H1 (cell line): Measurements from ENCODE around the gene R3HDM4. TPM values are rescaled to one million over a fixed set of nuclear protein-coding genes. Genes with fewer than 3 reads are reported as not detected.

Experiments used
- CTCF ChIA-PET: fragments of 300-600 bp; sonication (Branson Sonifier 250); formaldehyde crosslinking; loops from one replicate; lab custom pipeline; 2021; ENCODE audit not compliant: partially characterized antibody; lab: Charles Lee
- POLR2A ChIA-PET: fragments of 300-600 bp; sonication (Branson Sonifier 250); formaldehyde crosslinking; loops from one replicate; lab custom pipeline; 2021; ENCODE audit warnings: inconsistent platforms; ENCODE audit not compliant: partially characterized antibody; lab: Charles Lee
- DNase-seq, 2 experiments: peaks; one replicate each; pipeline versions ENCODE4 v3.0.0 to v3.0.0-alpha.2; 2010 to 2022; ENCODE audit warnings: low spot score in 2 of 2, low read depth in 1 of 2, mixed read lengths in 1 of 2
- FAIRE-seq: peaks from 2 replicates; lab custom pipeline; 2011; peaks lifted over from hg19 to GRCh38; lab: Jason Lieb, UNC
- H2AFZ ChIP-seq: 2 replicates; pipeline ENCODE4 v1.8.1; 2012; ENCODE audit warnings: low read length, inconsistent platforms
- H2AK5ac ChIP-seq: 2 replicates; pipeline ENCODE4 v1.6.1; 2013; ENCODE audit warnings: low read depth, low read length
- H2BK120ac ChIP-seq: replicated peaks from 2 replicates; pipeline ENCODE3; 2013; ENCODE audit warnings: low read depth, low read length, inconsistent platforms
- H2BK12ac ChIP-seq: 2 replicates; pipeline ENCODE4 v1.6.1; 2013; ENCODE audit warnings: low read depth, low read length
- H2BK15ac ChIP-seq: 2 replicates; pipeline ENCODE4 v1.6.1; 2013; ENCODE audit warnings: low read length
- H2BK20ac ChIP-seq: 2 replicates; pipeline ENCODE4 v1.6.1; 2013; ENCODE audit warnings: low read length
- H2BK5ac ChIP-seq: 2 replicates; pipeline ENCODE4 v1.6.1; 2013; ENCODE audit warnings: low read depth, low read length
- H3K14ac ChIP-seq: 2 replicates; pipeline ENCODE4 v1.6.1; 2013; ENCODE audit warnings: inconsistent platforms; ENCODE audit not compliant: insufficient read length
- H3K18ac ChIP-seq: 2 replicates; pipeline ENCODE4 v1.6.1; 2013; ENCODE audit warnings: low read length; ENCODE audit errors: extremely low read depth
- H3K23ac ChIP-seq: 2 replicates; pipeline ENCODE4 v1.6.1; 2013; ENCODE audit warnings: inconsistent platforms; ENCODE audit not compliant: insufficient read length
- H3K23me2 ChIP-seq: 2 replicates; pipeline ENCODE4 v1.6.1; 2013; ENCODE audit warnings: low read depth, low read length
- H3K27ac ChIP-seq: 2 replicates; pipeline ENCODE4 v1.6.1; 2011; ENCODE audit warnings: low read depth, low read length, inconsistent platforms
- H3K27me3 ChIP-seq, 4 experiments: replicated peaks in 1 of 4; 1 replicate in 1 of 4; 2 replicates in 3 of 4; pipeline versions ENCODE4 v1.6.1 to v1.8.1; 2011 to 2013; ENCODE audit warnings: low read length in 3 of 4, mild to moderate bottlenecking in 3 of 4, inconsistent platforms in 2 of 4, mixed read lengths in 2 of 4, moderate library complexity in 1 of 4; ENCODE audit not compliant: control insufficient read depth in 3 of 4, insufficient read depth in 3 of 4; ENCODE audit errors: extremely low read depth in 1 of 4
- H3K36me3 ChIP-seq, 4 experiments: 2 replicates each; pipeline versions ENCODE4 v1.6.1 to v1.8.1; 2011 to 2013; ENCODE audit warnings: mild to moderate bottlenecking in 4 of 4, low read length in 3 of 4, moderate library complexity in 2 of 4, control low read depth in 1 of 4, inconsistent platforms in 1 of 4; ENCODE audit not compliant: insufficient read depth in 4 of 4, control insufficient read depth in 2 of 4
- H3K4ac ChIP-seq: replicated peaks from 2 replicates; pipeline ENCODE3; 2013; ENCODE audit warnings: low read length, low read depth, mixed read lengths, inconsistent platforms; ENCODE audit not compliant: insufficient read length
- H3K4me1 ChIP-seq, 4 experiments: replicated peaks in 1 of 4; 1 replicate in 1 of 4; 2 replicates in 3 of 4; pipeline versions ENCODE4 v1.6.1 to v1.8.1; 2011 to 2013; ENCODE audit warnings: low read length in 3 of 4, inconsistent platforms in 2 of 4, mixed read lengths in 1 of 4; ENCODE audit not compliant: insufficient read depth in 4 of 4, control insufficient read depth in 3 of 4
- H3K4me2 ChIP-seq, 2 experiments: 2 replicates each; pipeline versions ENCODE4 v1.6.1 to v1.8.1; 2011 to 2013; ENCODE audit warnings: low read depth in 2 of 2, low read length in 2 of 2, control low read depth in 1 of 2, inconsistent platforms in 1 of 2, mild to moderate bottlenecking in 1 of 2; ENCODE audit not compliant: insufficient read depth in 1 of 2
- H3K4me3 ChIP-seq, 4 experiments: fragments of 200-600, 300-600 bp in 1 of 4; sonication (generic), shearing (Covaris generic), sonication (Bioruptor Twin) in 1 of 4; 2 replicates each; pipeline versions ENCODE4 v1.5.1 to v1.8.1; 2011 to 2016; ENCODE audit warnings: low read length in 4 of 4, low read depth in 3 of 4, control low read depth in 2 of 4, inconsistent platforms in 2 of 4, mild to moderate bottlenecking in 2 of 4, mixed read lengths in 1 of 4, moderate library complexity in 1 of 4; ENCODE audit not compliant: insufficient read depth in 2 of 4; ENCODE audit errors: extremely low read depth in 1 of 4
- H3K56ac ChIP-seq: replicated peaks from 2 replicates; pipeline ENCODE3; 2013; ENCODE audit warnings: low read depth, mild to moderate bottlenecking, mixed read lengths, low read length, inconsistent platforms; ENCODE audit not compliant: insufficient read length
- H3K79me1 ChIP-seq: 2 replicates; pipeline ENCODE4 v1.6.1; 2013; ENCODE audit warnings: low read depth, low read length, control low read depth
- H3K79me2 ChIP-seq, 2 experiments: 2 replicates each; pipeline versions ENCODE4 v1.6.1 to v1.8.1; 2012 to 2013; ENCODE audit warnings: low read length in 2 of 2, mild to moderate bottlenecking in 2 of 2, inconsistent platforms in 1 of 2; ENCODE audit not compliant: insufficient read depth in 2 of 2, control insufficient read depth in 1 of 2
- H3K9ac ChIP-seq, 4 experiments: replicated peaks in 1 of 4; 1 replicate in 1 of 4; 2 replicates in 3 of 4; pipeline versions ENCODE4 v1.6.1 to v1.8.1; 2011 to 2013; ENCODE audit warnings: low read depth in 3 of 4, low read length in 3 of 4, control low read depth in 2 of 4, mild to moderate bottlenecking in 2 of 4, moderate library complexity in 2 of 4, inconsistent platforms in 1 of 4; ENCODE audit errors: extremely low read depth in 1 of 4
- H3K9me3 ChIP-seq, 2 experiments: 2 replicates each; pipeline versions ENCODE4 v1.6.1 to v1.8.1; 2012 to 2013; ENCODE audit warnings: mild to moderate bottlenecking in 2 of 2, moderate library complexity in 2 of 2, control low read depth in 1 of 2, inconsistent platforms in 1 of 2, low read depth in 1 of 2, low read length in 1 of 2, mixed read lengths in 1 of 2; ENCODE audit not compliant: insufficient read depth in 2 of 2
- H4K20me1 ChIP-seq, 2 experiments: replicated peaks in 1 of 2; 2 replicates each; pipeline versions ENCODE3 to v1.8.1; 2011 to 2013; ENCODE audit warnings: inconsistent platforms in 2 of 2, low read length in 2 of 2, mild to moderate bottlenecking in 1 of 2; ENCODE audit not compliant: insufficient read depth in 2 of 2, control insufficient read depth in 1 of 2
- H4K5ac ChIP-seq: 2 replicates; pipeline ENCODE4 v1.6.1; 2013; ENCODE audit warnings: low read length, low read depth, mixed read lengths, inconsistent platforms; ENCODE audit not compliant: insufficient read length
- H4K8ac ChIP-seq: 2 replicates; pipeline ENCODE4 v1.8.0; 2013; ENCODE audit warnings: mild to moderate bottlenecking, moderate library complexity, low read length, inconsistent platforms; ENCODE audit not compliant: insufficient read depth; ENCODE audit errors: extremely low read depth
- H4K91ac ChIP-seq: replicated peaks from 2 replicates; pipeline ENCODE3; 2013; ENCODE audit warnings: low read length, mixed read lengths, inconsistent platforms; ENCODE audit not compliant: insufficient read length
- CTCF ChIP-seq, 3 experiments: IDR thresholded peaks; 1 replicate in 2 of 3; 2 replicates in 1 of 3; pipeline versions ENCODE4 v1.5.1 to v1.6.1; 2011; ENCODE audit warnings: low read length in 3 of 3, mild to moderate bottlenecking in 3 of 3, inconsistent platforms in 2 of 3, low read depth in 1 of 3, moderate library complexity in 1 of 3; ENCODE audit not compliant: insufficient read depth in 1 of 3; ENCODE audit errors: control extremely low read depth in 1 of 3
- HDAC2 ChIP-seq, 2 experiments: fragments of 300-600 bp in 1 of 2; sonication (generic) in 1 of 2; IDR thresholded peaks; 2 replicates each; pipeline ENCODE4 v1.6.1; 2011 to 2012; ENCODE audit warnings: low read depth in 2 of 2, low read length in 2 of 2, mild to moderate bottlenecking in 2 of 2, moderate library complexity in 2 of 2, borderline replicate concordance in 1 of 2, inconsistent platforms in 1 of 2
- KDM1A ChIP-seq: fragments of 200-600, 300-600 bp; sonication (generic); IDR thresholded peaks from 2 replicates; pipeline ENCODE4 v1.7.1; 2016; ENCODE audit warnings: mild to moderate bottlenecking, low read length, borderline replicate concordance
- WGBS, 2 experiments: shearing (Covaris generic) in 1 of 2; methylation state at CpG; one replicate each; pipeline versions ENCODE4 v1.1.6 to v1.1.7; 2013 to 2015; ENCODE audit warnings: low lambda C conversion rate in 2 of 2, mixed read lengths in 2 of 2, inconsistent platforms in 1 of 2, low coverage in 1 of 2, missing lambda C conversion rate in 1 of 2; ENCODE audit not compliant: insufficient replicate concordance in 2 of 2, insufficient coverage in 1 of 2, insufficient read length in 1 of 2; ENCODE audit errors: extremely low coverage in 1 of 2, missing lambda C conversion rate in 1 of 2; 5-methylcytosine and 5-hydroxymethylcytosine counted together
- polyA plus RNA-seq, 7 experiments: library from polyadenylated mRNA; depleted of rRNA in 3 of 7; stranded (reverse) in 5 of 7; unstranded in 2 of 7; fragments of >200 nt in 5 of 7; fragments of 200-250 nt in 2 of 7; gene quantifications; 1 replicate in 5 of 7; 2 replicates in 1 of 7; 4 replicates in 1 of 7; pipeline versions ENCODE4 v1.2.1 to v1.2.3, GENCODE V29; 2011 to 2013; ENCODE audit warnings: missing spikeins in 2 of 7, mixed read lengths in 2 of 7
- total RNA-seq: library from RNA; stranded (reverse); fragmentation: NEBNext Ultra II Directional; extraction: Animal tissue kit (Norgen Biotek cat#: 25700); gene quantifications from 2 replicates; pipeline ENCODE4 v1.2.1, GENCODE V29; 2021

The R3HDM4 gene
- total and polyA plus RNA-seq, 2 of the 8 experiments (the other 6 are each of a cell fraction or from before 2014, with no cell fraction given): 76.8 to 102 TPM

GRCh38 chr19:960020-960419 is 47.0 kb upstream of the R3HDM4 start:
- H3K4ac ChIP-seq: no peak overlapping the region
- peaks cover 0 to 13% (median 6%) of the 10 kb centered on the region in 4 experiments; a peak in 6 of 8 replicates for H3K36me3 ChIP-seq
- ChIA-PET CTCF (interaction anchor here (0.6 to 2.7 kb wide), 13 partner anchors 9 to 1518 kb away, joined by 3 to 18 read pairs (median 5); partner anchors contain the start of gene WDR18), POLR2A (interaction anchor here (0.8 to 1.0 kb wide), 5 partner anchors 21 to 71 kb away, joined by 3 to 4 read pairs (median 3); no protein-coding TSS in a partner anchor)
- H3K4me3 ChIP-seq: no peak overlapping the region
- H4K20me1 ChIP-seq: peaks cover 0 to 3% of the 10 kb centered on the region in 2 experiments
- peaks cover 5 to 27% (median 17%) of the 10 kb centered on the region in 4 experiments for H3K4me1 ChIP-seq
- H2BK15ac ChIP-seq: no peak overlapping the region
- no peaks in the 10 kb centered on the region for H3K23me2 ChIP-seq
- no peaks in the 10 kb centered on the region for H3K27me3 ChIP-seq
- H4K91ac ChIP-seq: no peak overlapping the region
- no peak overlapping the region for H3K4me2 ChIP-seq
- FAIRE-seq (no peak), DNase-seq (peak in 1 of 2 experiments; percentile 73)
- H2AFZ ChIP-seq: no peak overlapping the region
- H3K14ac ChIP-seq: no peak overlapping the region
- no peak overlapping the region for H2AK5ac ChIP-seq
- H3K9me3 ChIP-seq: peaks cover 0 to 3% of the 10 kb centered on the region in 2 experiments; a peak in 1 of 4 replicates
- peak overlapping the region; percentile 66; the same call in 1 of the 2 replicates for H4K8ac ChIP-seq
- H2BK5ac ChIP-seq: no peak overlapping the region
- H3K27ac ChIP-seq: peak overlapping the region; percentile 36; the same call in 1 of the 2 replicates
- peaks cover 0 to 14% of the 10 kb centered on the region in 2 experiments; a peak in 1 of 4 replicates for H3K79me2 ChIP-seq
- no peak overlapping the region for H2BK120ac ChIP-seq
- H2BK20ac ChIP-seq: no peak overlapping the region
- H2BK12ac ChIP-seq: no peak overlapping the region
- whole genome bisulfite sequencing, 2 experiments: 73% methylated on average over 12 of the region's 12 CpGs; no CpG with 5 or more reads in 1 of the 2 experiments
- H3K18ac ChIP-seq: no peak overlapping the region
- H4K5ac ChIP-seq: no peak overlapping the region
- peaks cover 4% of the 10 kb centered on the region; the same call in 1 of the 2 replicates for H3K79me1 ChIP-seq
- H3K23ac ChIP-seq: no peak overlapping the region
- no peak overlapping the region for H3K9ac ChIP-seq
- no peak overlapping the region for H3K56ac ChIP-seq
- TF ChIP-seq CTCF (IDR thresholded peaks at IDR 0.05; ENCODE audit: control extremely low read depth in 1 of 3, insufficient read depth in 1 of 3, low read depth in 1 of 3, low read length in 3 of 3): peak; percentile 41 to 67 (median 49)
- TF ChIP-seq KDM1A: peak; percentile 76; the same call in 1 of the 2 replicates
- peak in 1 of 2 experiments; percentile 79; a peak in 1 of 4 replicates for TF ChIP-seq HDAC2 (IDR thresholded peaks at IDR 0.05; ENCODE audit: borderline replicate concordance in 1 of 2, low read depth in 2 of 2, low read length in 2 of 2)
